Measurements from ENCODE around the gene ANTXR1. TPM values are rescaled to one million over a fixed set of nuclear protein-coding genes. Genes with fewer than 3 reads are reported as not detected.
A peak's percentile ranks its signal among the peaks of the same experiment; 100 is the strongest.

The ANTXR1 gene
- total and polyA plus RNA-seq, 9 of the 15 experiments (the other 6 are each of a cell fraction or from before 2014, with no cell fraction given), result 0.07 to 1.00 (median 0.54) TPM

GRCh38 chr2:68970566-68971265, 42.3 kb upstream of the ANTXR1 start:
- Histone ChIP-seq H3K36me3 (ENCODE audit: control insufficient read depth, insufficient read depth, low read length) (no peaks in the 10 kb centered on the region), H3K4me2 (ENCODE audit: insufficient read depth, low read length) (no peak overlapping the region), H4K20me1 (replicated peaks; ENCODE audit: control insufficient read depth, insufficient read depth, low read length) (no peaks in the 10 kb centered on the region), H3K27me3 (ENCODE audit: control insufficient read depth in 2 of 2, insufficient read depth in 2 of 2, low read length in 2 of 2) (peaks cover 9% of the 10 kb centered on the region in 2 experiments; a peak in 4 of 5 replicates), H3K4me3 (no peak overlapping the region), H3K27ac (ENCODE audit: extremely low read depth, low read depth, low read length) (no peak overlapping the region), H3K9me3 (replicated peaks; ENCODE audit: control insufficient read depth, insufficient read depth, low read depth, low read length) (no peaks in the 10 kb centered on the region), H3K9ac (ENCODE audit: insufficient read depth in 1 of 2, low read depth in 2 of 2, low read length in 2 of 2) (no peak overlapping the region), H3K4me1 (replicated peaks in 1 of 2; ENCODE audit: control insufficient read depth in 2 of 2, insufficient read depth in 2 of 2, low read length in 2 of 2) (no peaks in the 10 kb centered on the region), H2AFZ (ENCODE audit: low read depth, low read length) (no peak overlapping the region), H3K79me2 (ENCODE audit: control insufficient read depth, insufficient read depth, low read length) (no peaks in the 10 kb centered on the region), H3K9me1 (ENCODE audit: control insufficient read depth, insufficient read depth, low read length) (no peaks in the 10 kb centered on the region)
- DNase-seq (ENCODE audit: extremely low read depth in 1 of 4, low spot score in 3 of 4) (no peak), FAIRE-seq (no peak), ATAC-seq (no peak)
- BruUV-seq (replicated peaks), result no TSS peak
- POLR2A ChIA-PET, result no interaction called here
- no peak for TF ChIP-seq GATAD2A (IDR thresholded peaks at IDR 0.05)
- no peak for TF ChIP-seq PCBP2 (IDR thresholded peaks at IDR 0.05; ENCODE audit: low read depth, low read length, poor library complexity, severe bottlenecking)
- TF ChIP-seq THAP12 (CRISPR knock-in tag; IDR thresholded peaks at IDR 0.05), result no peak
- TF ChIP-seq CHD1 (IDR thresholded peaks at IDR 0.05; ENCODE audit: low read length), result no peak
- TF ChIP-seq CEBPG (CRISPR knock-in tag; IDR thresholded peaks at IDR 0.05), result no peak
- peak in 1 of 2 experiments; percentile 42; a peak in 2 of 4 replicates for TF ChIP-seq CEBPG (tag; conservative IDR thresholded peaks at IDR 0.05 in 1 of 2, IDR thresholded peaks at IDR 0.05 in 1 of 2)
- CTCF ChIA-PET (ENCODE audit: low intra/inter-chr PET ratio), result no interaction called here
- intact Hi-C loops (cut with micrococcal nuclease), result no loop called here
- in situ Hi-C loops (cut with MboI), result no loop called here
- WGBS (ENCODE audit: insufficient coverage, low coverage, missing lambda C conversion rate), result under 1% methylated on average over 8 of the region's 8 CpGs
